OCI-LY3 (cell line): ENCODE results near the gene TRIM38.

ENCODE experiments used
- H2AFZ ChIP-seq: fragments of 200-600, 300-600 bp; shearing (Covaris generic); 2 replicates; pipeline ENCODE4 v1.6.0; 2014; ENCODE audit warnings: antibody characterized with exemption, low read depth, low read length
- H3K27ac ChIP-seq: fragments of 200-600, 300-600 bp; sonication (generic); 2 replicates; pipeline ENCODE4 v1.5.1; 2014; ENCODE audit warnings: mild to moderate bottlenecking, low read length, moderate library complexity, mixed read lengths
- H3K27me3 ChIP-seq: fragments of 200-600, 300-600 bp; sonication (generic); 2 replicates; pipeline ENCODE4 v1.6.1; 2014; ENCODE audit warnings: low read depth, low read length, mixed read lengths
- H3K36me3 ChIP-seq: fragments of 200-600, 300-600 bp; sonication (generic); replicated peaks from 2 replicates; pipeline ENCODE3; 2014; ENCODE audit warnings: low read depth, low read length, mixed read lengths
- H3K4me1 ChIP-seq: fragments of 300-600, 200-600 bp; sonication (generic); 2 replicates; pipeline ENCODE4 v1.6.1; 2014; ENCODE audit warnings: low read length, mixed read lengths
- H3K4me2 ChIP-seq: fragments of 200-600, 300-600 bp; sonication (generic); 2 replicates; pipeline ENCODE4 v1.6.1; 2014; ENCODE audit warnings: low read length, mixed read lengths
- H3K4me3 ChIP-seq: fragments of 300-600, 200-600 bp; sonication (generic); 2 replicates; pipeline ENCODE4 v1.5.1; 2014; ENCODE audit warnings: antibody characterized with exemption, mild to moderate bottlenecking, low read length, moderate library complexity
- H3K79me2 ChIP-seq: fragments of 300-600, 200-600 bp; shearing (Covaris generic); 2 replicates; pipeline ENCODE4 v1.6.1; 2014; ENCODE audit warnings: mild to moderate bottlenecking, low read length, mixed read lengths
- H3K9ac ChIP-seq: fragments of 300-600, 200-600 bp; shearing (Covaris generic); 2 replicates; pipeline ENCODE4 v1.6.0; 2014; ENCODE audit warnings: mild to moderate bottlenecking, low read length, moderate library complexity
- H3K9me3 ChIP-seq: fragments of 200-600, 300-600 bp; shearing (Covaris generic); 2 replicates; pipeline ENCODE4 v1.6.1; 2014; ENCODE audit warnings: low read length, mixed read lengths; ENCODE audit not compliant: insufficient read depth
- H4K20me1 ChIP-seq: fragments of 200-600, 300-600 bp; sonication (generic); 2 replicates; pipeline ENCODE4 v1.6.1; 2016; ENCODE audit warnings: low read length, mixed read lengths; ENCODE audit not compliant: insufficient read depth
- CTCF ChIP-seq: fragments of 200-600, 300-600 bp; sonication (generic); IDR thresholded peaks from 2 replicates; pipeline ENCODE4 v1.5.1; 2014; ENCODE audit warnings: antibody characterized with exemption, low read length, low read depth
- EZH2phosphoT487 ChIP-seq: fragments of 200-600 bp; shearing (Covaris generic); IDR thresholded peaks from 2 replicates; pipeline ENCODE4 v1.6.1; 2018; ENCODE audit warnings: antibody characterized with exemption, mixed run types, low read depth

The TRIM38 gene

GRCh38 chr6:25934156-25934555 is 28.4 kb upstream of the TRIM38 start:
- H3K36me3 ChIP-seq, result no peaks in the 10 kb centered on the region
- H3K79me2 ChIP-seq, result no peaks in the 10 kb centered on the region
- H3K4me3 ChIP-seq, result no peak overlapping the region
- H3K4me2 ChIP-seq, result no peak overlapping the region
- TF ChIP-seq CTCF (no peak), EZH2phosphoT487 (no peak)
- no peaks in the 10 kb centered on the region for H3K9me3 ChIP-seq
- no peak overlapping the region for H3K9ac ChIP-seq
- no peaks in the 10 kb centered on the region for H4K20me1 ChIP-seq
- H3K27ac ChIP-seq, result no peak overlapping the region
- H2AFZ ChIP-seq, result no peak overlapping the region
- no peaks in the 10 kb centered on the region for H3K27me3 ChIP-seq
- H3K4me1 ChIP-seq, result no peaks in the 10 kb centered on the region

- Histone ChIP-seq H3K9me3 (no peaks in the 10 kb centered on the region), H3K27me3 (no peaks in the 10 kb centered on the region), H3K4me3 (no peak overlapping the region), H3K79me2 (no peaks in the 10 kb centered on the region), H3K9ac (no peak overlapping the region), H3K27ac (no peak overlapping the region), H3K4me1 (no peaks in the 10 kb centered on the region), H3K4me2 (no peak overlapping the region), H3K36me3 (no peaks in the 10 kb centered on the region), H2AFZ (no peak overlapping the region), H4K20me1 (no peaks in the 10 kb centered on the region)
- TF ChIP-seq EZH2phosphoT487 (no peak), CTCF (no peak)
Measured at GRCh38 chr6:25934735-25935313, 27.8 kb upstream of the TRIM38 start.

- Histone ChIP-seq H3K36me3 (no peaks in the 10 kb centered on the region), H3K4me3 (no peak overlapping the region), H3K27me3 (no peaks in the 10 kb centered on the region)
Measured at GRCh38 chr6:25935953-25936352, 26.6 kb upstream of the TRIM38 start.

GRCh38 chr6:25939593-25939992 is 23.0 kb upstream of the TRIM38 start:
- Histone ChIP-seq H3K27ac (no peak overlapping the region), H3K79me2 (no peaks in the 10 kb centered on the region), H3K4me2 (no peak overlapping the region), H3K4me3 (no peak overlapping the region), H3K27me3 (peaks cover 3% of the 10 kb centered on the region), H3K9ac (no peak overlapping the region), H3K36me3 (no peaks in the 10 kb centered on the region), H4K20me1 (no peaks in the 10 kb centered on the region), H3K9me3 (no peaks in the 10 kb centered on the region), H3K4me1 (peaks cover under 1% of the 10 kb centered on the region; the same call in 1 of the 2 replicates), H2AFZ (no peak overlapping the region)
- no peak for TF ChIP-seq EZH2phosphoT487
- no peak for TF ChIP-seq CTCF

More at GRCh38 chr6:25935953-25936352, 26.6 kb upstream of the TRIM38 start:
- H4K20me1 ChIP-seq, result no peaks in the 10 kb centered on the region
- no peaks in the 10 kb centered on the region for H3K9me3 ChIP-seq
- H3K79me2 ChIP-seq, result no peaks in the 10 kb centered on the region
- TF ChIP-seq EZH2phosphoT487 (no peak), CTCF (no peak)
- no peak overlapping the region for H2AFZ ChIP-seq
- no peak overlapping the region for H3K4me2 ChIP-seq
- H3K4me1 ChIP-seq, result no peaks in the 10 kb centered on the region
- H3K27ac ChIP-seq, result no peak overlapping the region
- no peak overlapping the region for H3K9ac ChIP-seq
